Peyer's patch (tissue), 4 donors: ENCODE data around the gene COQ9.

ENCODE experiments used
- POLR2A ChIP-seq, 2 donors: fragments of 450-650 bp; IDR thresholded peaks; one replicate each; pipeline ENCODE4 v1.5.1; 2017; ENCODE audit warnings: antibody characterized with exemption in 2 of 2, mild to moderate bottlenecking in 2 of 2, moderate library complexity in 2 of 2
- TF ChIP-seq, protein P1 (sequence below), 6 experiments: fragments of 450-650 bp in 4 of 6; fragments of 200-600 bp in 2 of 6; sonication (generic) in 1 of 6; IDR thresholded peaks; one replicate each; pipeline ENCODE4 v1.5.1; 2017 to 2019; ENCODE audit warnings: antibody characterized with exemption in 6 of 6, mild to moderate bottlenecking in 3 of 6, moderate library complexity in 1 of 6

DNA sequence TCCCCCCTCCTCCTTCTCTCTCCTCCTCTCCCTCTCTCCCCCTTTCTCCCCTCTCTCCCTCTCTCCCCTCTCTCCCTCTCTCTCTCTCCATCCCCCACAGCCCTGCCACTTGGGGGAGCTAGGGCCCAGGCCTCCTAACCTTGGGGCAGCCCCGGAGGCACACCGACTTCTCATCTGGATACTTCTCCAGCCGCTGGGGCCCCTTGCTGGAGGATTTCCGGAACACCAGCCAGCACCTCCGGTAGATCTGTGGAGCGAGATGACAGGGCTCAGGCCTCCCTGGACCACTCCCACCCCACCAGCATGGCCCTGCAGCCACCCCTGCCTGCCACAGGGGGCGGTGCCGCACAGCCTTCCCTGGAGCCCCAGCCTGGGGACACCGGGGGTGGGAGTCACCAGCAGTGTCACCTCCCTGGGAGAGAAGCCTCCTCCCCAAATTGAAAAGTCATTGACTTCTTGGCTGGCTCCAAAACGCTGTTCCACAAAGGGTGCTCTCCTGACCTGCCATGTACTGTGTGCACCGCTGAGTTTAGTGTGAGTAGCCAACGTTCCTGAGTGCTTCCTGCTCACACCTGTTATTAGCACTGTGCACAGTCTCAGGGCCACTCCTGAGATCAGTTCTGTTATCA lies 28.5 kb downstream of the COQ9 start:
- TF ChIP-seq, protein P1, sequence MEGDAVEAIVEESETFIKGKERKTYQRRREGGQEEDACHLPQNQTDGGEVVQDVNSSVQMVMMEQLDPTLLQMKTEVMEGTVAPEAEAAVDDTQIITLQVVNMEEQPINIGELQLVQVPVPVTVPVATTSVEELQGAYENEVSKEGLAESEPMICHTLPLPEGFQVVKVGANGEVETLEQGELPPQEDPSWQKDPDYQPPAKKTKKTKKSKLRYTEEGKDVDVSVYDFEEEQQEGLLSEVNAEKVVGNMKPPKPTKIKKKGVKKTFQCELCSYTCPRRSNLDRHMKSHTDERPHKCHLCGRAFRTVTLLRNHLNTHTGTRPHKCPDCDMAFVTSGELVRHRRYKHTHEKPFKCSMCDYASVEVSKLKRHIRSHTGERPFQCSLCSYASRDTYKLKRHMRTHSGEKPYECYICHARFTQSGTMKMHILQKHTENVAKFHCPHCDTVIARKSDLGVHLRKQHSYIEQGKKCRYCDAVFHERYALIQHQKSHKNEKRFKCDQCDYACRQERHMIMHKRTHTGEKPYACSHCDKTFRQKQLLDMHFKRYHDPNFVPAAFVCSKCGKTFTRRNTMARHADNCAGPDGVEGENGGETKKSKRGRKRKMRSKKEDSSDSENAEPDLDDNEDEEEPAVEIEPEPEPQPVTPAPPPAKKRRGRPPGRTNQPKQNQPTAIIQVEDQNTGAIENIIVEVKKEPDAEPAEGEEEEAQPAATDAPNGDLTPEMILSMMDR (IDR thresholded peaks at IDR 0.05): peak; percentile 31 to 59 (median 44)
- no peak for TF ChIP-seq POLR2A (IDR thresholded peaks at IDR 0.05)
